SK-N-SH treated with all-trans-retinoic acid at 6 μM for 48 hours (cell line): ENCODE data around the gene ZC3H11A.

Experiments
- CREB5 ChIP-seq: fragments of 250-450 bp; sonication (Bioruptor Pico); IDR thresholded peaks from 2 replicates; pipeline ENCODE4 v1.5.1; 2020; ENCODE audit warnings: low read depth, mild to moderate bottlenecking, moderate library complexity
- ISL1 ChIP-seq: fragments of 250-450 bp; sonication (Bioruptor Pico); IDR thresholded peaks from 2 replicates; pipeline ENCODE4 v2.1.2; 2022; ENCODE audit warnings: mild to moderate bottlenecking, moderate library complexity
- PPARA ChIP-seq: fragments of 250-450 bp; sonication (Bioruptor Pico); IDR thresholded peaks from 2 replicates; pipeline ENCODE4 v1.5.0; 2020; ENCODE audit warnings: mild to moderate bottlenecking, borderline replicate concordance
- RARB ChIP-seq: fragments of 250-450 bp; sonication (Bioruptor Pico); IDR thresholded peaks from 2 replicates; pipeline ENCODE4 v1.8.0; 2021; ENCODE audit warnings: mild to moderate bottlenecking, moderate library complexity
- SNAI2 ChIP-seq: fragments of 250-450 bp; sonication (Bioruptor Pico); IDR thresholded peaks from 2 replicates; pipeline ENCODE4 v1.5.0; 2020; ENCODE audit warnings: mild to moderate bottlenecking, moderate library complexity
- ZC3H10 ChIP-seq: fragments of 250-450 bp; sonication (Bioruptor Pico); IDR thresholded peaks from 2 replicates; pipeline ENCODE4 v1.5.1; 2021; ENCODE audit warnings: mild to moderate bottlenecking, moderate library complexity

- TF ChIP-seq ISL1 (CRISPR knock-in tag) (no peak), ZC3H10 (CRISPR knock-in tag) (no peak), CREB5 (CRISPR knock-in tag) (no peak), RARB (CRISPR knock-in tag) (no peak), SNAI2 (CRISPR knock-in tag) (no peak), PPARA (CRISPR knock-in tag) (no peak)
Observed at GRCh38 chr1:203776636-203777035, 18.8 kb upstream of the ZC3H11A start.
